ENCODE data around the gene IFRD1.

IFRD1 gene

GRCh38 chr7:112521942-112522341, 71.7 kb downstream of the IFRD1 start:
- DNase-seq = no peak

GRCh38 chr7:112523871-112524270, 73.6 kb downstream of the IFRD1 start:
- no peak for DNase-seq
